SH-SY5Y (cell line): ENCODE data around the gene CERT1.

Experiments
- GATA2 ChIP-seq: IDR thresholded peaks from 2 replicates; pipeline ENCODE4 v1.6.1; 2011; ENCODE audit warnings: mild to moderate bottlenecking, low read depth, low read length
- GATA3 ChIP-seq: IDR thresholded peaks from 2 replicates; pipeline ENCODE4 v1.6.1; 2011; ENCODE audit warnings: low read depth, mild to moderate bottlenecking, low read length, moderate library complexity

- TF ChIP-seq GATA2: no peak
- no peak for TF ChIP-seq GATA3
Observed at GRCh38 chr5:75511435-75512382, at the start of gene CERT1, which contains the start of gene POLK.
